OCI-LY1 (cell line): ENCODE measurements around the gene KRTAP21-2.

Source experiments
- CTCF ChIP-seq: fragments of 200-600 bp; sonication (generic), shearing (Covaris generic); IDR thresholded peaks from 2 replicates; pipeline ENCODE4 v1.5.1; 2017; ENCODE audit warnings: mild to moderate bottlenecking, antibody characterized with exemption, low read length, moderate library complexity, mixed read lengths
- EZH2 ChIP-seq: fragments of 200-600 bp; sonication (generic), shearing (Covaris generic); IDR thresholded peaks from 2 replicates; pipeline ENCODE4 v1.8.0; 2017; ENCODE audit warnings: borderline replicate concordance, mixed run types, mild to moderate bottlenecking, antibody characterized with exemption, low read length, moderate library complexity, mixed read lengths

DNA sequence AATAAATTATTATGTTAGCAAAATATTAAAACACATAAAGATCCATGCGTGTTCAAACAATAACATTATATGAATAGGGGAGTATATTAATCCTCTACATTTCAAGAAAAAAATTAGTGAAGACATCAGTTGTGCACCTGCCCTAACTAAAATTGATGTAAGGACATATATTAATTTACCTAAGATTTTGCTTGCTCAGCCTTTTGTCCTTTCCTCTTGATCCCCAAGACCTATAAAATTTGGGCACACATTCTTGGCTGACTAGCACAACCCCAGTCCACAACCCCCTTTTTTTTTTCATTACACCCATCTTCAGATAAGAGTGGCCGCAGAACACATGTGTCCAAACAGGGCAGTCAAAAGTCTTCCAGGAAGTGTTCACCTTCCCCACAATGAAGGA lies 6.6 kb downstream of the KRTAP21-2 start:
- TF ChIP-seq CTCF, result no peak
- no peak for TF ChIP-seq EZH2
